NCI-H82 treated with DMSO at 0.1 percent for 48 hours (cell line): ENCODE data around the gene DPPA5.
"Not testable (repeated sequence)": the region's sequence is repeated elsewhere in the genome, so short reads cannot be mapped to it uniquely, and the experiment has no call there.

ENCODE experiments used
- DNase-seq: peaks from one replicate; lab custom pipeline; 2025; ENCODE audit not compliant: unreplicated experiment; lab: John Stamatoyannopoulos, UW

DPPA5 gene

DNA sequence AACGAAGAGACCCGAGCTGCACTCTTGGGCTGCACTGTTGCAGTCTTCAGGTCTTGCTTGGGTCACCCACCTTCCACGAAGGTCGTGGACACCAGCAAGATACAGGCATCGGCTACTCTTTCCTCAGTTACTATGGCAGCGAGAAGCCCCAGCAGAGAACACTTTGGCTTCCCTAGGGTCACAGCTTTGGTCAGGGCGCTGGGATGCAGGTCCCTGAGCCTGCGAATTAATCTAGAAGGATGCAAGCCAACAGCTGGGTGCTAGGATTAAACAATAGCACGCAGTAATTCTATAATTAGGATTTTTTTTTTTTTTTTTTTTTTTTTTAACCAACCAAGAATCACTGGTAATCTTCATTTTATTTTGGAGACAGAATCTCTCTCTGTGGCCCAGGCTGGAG is 10.5 kb upstream of the DPPA5 start:
- DNase-seq: no peak

DNA sequence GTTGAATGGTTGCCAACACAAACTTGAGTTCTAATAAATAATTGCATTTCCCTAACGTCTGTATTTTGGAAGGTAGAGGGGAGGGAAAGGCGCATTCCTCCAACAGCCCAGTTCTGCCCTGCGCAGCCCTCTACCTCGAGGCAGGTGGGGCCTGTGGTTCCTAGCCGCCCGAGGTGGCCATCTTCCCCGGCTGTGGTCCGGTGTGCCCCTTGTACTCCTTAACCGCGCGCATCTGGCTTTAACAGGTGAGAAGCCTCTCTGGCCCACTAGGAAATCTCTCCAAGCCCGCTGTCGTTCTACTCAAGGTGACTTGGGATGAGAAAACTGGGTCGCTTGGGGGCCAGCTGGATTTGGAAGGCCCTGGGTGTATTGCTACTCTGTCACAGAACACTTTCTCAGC is 10.0 kb upstream of the DPPA5 start:
- DNase-seq: no peak

DNA sequence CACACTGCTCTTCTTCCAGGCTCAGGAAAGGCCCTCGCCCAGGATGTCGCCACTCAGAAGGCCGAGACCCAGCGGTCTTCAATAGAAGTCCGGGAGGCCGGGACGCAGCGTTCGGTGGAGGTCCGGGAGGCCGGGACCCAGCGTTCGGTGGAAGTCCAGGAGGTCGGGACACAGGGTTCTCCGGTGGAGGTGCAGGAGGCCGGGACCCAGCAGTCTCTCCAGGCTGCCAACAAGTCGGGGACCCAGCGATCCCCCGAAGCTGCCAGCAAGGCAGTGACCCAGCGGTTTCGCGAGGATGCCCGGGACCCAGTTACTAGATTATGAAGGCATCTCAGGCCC is 9.4 kb upstream of the DPPA5 start:
- no peak for DNase-seq

DNA sequence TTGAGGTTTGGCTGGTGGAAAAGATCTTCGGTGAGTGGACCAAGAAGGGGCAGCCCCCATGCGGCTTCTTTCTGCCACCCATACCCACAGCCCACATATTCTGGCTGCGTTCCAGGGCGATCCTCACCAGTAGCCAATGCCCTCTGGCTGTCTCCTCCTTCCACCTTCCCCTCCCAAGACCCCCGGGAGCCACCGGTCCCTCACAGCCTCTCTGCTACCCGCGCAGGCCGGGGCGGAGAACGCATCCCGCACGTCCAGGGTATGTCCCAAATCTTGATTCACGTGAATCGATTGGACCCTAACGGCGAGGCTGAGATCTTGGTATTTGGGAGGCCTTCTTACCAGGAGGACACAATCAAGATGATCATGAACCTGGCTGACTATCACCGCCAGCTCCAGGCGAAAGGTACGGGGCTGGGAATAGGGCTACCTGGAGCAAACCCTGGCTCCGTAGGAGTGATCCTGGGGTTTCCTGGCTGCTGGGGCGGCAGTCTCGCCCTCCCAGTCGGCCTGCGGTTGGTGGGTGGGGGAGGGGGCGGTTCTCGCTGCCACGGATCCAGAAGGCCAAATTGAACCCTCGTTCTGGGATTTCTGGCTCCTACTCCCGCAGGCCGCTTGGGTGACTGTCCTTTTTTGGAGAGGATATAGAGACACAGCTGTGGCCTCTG is 8.9 kb upstream of the DPPA5 start:
- no peak for DNase-seq

DNA sequence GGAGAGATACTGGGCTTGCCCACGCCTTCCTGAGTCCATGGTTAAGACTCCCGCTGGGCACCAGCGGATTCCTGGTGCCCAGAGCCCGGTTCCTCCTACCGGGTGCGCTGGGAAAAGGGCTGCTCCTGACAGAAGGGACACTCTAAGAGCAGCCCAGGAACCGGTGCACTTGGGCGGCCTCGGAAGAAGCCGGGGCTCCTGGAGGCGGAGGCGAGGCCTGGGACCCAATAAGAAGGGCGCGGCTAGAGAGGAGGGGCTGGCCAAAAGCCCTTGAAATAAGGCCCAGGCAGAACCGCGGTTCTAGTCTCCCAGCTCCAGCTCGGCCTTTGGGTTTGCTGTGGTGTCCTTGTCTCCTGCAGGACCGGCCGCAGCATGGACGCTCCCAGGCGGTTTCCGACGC is 8.3 kb upstream of the DPPA5 start, which contains the start of gene KHDC3L:
TSS of gene KHDC3L (plus strand) at position 301 of the 400 bp plus-strand sequence. CDS start at position 373, 72 bp downstream.
- DNase-seq: no peak

DNA sequence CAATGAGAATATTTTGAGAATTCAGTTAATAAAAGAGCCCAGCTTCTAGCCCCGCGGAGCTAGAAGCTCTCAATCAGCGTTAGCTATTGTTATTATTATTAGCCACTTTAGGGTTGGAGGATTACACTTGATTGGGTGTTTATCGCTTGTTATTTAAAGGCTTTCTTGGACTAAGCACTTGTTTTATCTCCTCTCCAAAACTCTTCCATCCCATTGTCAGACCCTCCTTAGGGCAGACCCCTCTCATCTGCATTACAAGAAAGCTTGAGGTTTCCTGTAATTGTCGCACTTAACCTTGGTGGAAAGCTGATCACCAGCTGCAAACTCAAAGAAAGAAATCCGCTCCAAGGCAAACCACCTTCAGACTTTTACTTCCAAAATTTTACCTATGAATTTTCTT is 4.8 kb downstream of the DPPA5 start:
- no peak for DNase-seq

DNA sequence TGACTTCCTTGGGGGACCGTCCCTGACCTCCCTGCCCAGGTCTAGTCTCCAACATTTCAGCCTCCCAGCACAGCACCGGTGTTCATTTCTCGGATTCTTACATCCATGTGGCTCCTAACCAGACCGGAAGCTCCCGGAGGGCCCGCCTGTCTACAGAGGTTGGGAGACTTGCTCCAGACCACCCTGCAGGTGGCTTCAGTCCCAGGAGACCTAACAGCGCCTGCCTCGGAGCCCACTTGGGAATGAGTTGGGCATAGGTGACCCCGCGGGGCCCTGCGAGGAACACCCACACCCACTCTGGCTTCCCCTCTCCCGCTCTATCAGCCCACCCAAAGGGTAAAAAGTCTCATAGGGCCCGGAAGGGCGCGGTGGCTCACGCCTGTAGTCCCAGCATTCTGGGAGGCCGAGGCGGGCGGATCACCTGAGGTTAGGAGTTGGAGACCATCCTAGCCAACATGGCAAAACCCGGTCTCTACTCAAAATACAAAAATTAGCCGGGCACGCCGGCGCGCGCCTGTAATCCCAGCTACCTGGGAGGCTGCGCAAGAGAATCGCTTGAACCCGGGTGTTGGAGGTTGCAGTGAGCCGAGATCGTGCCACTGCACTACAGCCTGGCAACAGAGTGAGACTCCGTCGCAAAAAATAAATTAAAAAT is 5.4 kb downstream of the DPPA5 start:
- DNase-seq: no peak

DNA sequence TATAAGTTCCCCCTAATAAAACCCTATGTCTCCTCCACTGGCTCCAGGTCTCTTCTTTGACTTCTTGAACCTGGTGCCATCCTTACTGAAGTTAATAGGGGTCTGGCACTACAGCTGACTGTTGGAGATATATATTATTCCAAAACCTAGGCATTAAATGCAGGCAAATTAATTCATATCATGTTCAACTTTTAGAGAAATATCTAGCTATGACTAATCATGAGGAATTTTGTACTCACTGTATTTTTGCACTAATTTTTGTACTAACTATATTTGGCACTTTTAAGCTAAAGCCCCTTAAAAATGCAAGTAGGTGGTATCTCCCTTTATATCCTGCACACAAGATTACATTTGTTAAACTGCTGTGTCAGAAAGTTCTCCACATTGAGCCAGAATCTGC is 10.9 kb downstream of the DPPA5 start:
- no peak for DNase-seq

DNA sequence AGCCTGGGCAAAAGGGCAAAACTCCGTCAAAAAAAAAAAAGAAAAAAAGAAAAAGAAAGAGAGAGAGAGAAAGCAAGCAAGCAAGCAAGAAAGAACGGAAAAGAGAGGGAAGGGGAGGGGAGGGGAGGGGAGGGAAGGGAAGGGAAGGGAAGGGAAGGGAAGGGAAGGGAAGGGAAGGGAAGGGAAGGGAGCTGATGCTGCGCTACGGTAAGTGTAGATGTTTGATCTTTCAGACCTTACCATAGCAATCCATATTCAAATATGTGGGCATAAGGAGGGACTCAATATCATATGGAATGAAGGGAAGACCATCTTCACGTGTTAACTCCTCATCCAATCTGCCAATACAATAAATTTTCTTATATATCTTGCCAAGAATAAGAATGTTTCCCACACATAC is 11.9 kb downstream of the DPPA5 start:
- no peak for DNase-seq

DNA sequence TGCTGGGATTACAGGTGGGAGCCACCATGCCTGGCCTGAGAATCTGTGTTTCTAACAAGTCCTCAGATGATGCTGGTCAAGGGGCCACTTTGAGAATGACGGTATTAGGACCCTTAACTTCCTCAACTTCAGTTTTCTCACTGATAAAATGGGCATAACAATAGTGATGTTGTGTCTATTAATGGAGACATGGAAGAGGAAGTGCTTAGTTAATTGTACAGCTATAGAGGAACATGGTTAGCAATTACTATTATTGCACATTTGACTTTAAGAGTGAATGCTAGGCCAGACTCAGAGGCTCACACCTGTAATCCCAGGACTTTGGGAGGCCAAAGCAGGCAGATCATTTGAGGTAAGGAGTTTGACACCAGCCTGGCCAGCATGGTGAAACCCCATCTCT is 12.7 kb downstream of the DPPA5 start:
- no peak for DNase-seq

DNA sequence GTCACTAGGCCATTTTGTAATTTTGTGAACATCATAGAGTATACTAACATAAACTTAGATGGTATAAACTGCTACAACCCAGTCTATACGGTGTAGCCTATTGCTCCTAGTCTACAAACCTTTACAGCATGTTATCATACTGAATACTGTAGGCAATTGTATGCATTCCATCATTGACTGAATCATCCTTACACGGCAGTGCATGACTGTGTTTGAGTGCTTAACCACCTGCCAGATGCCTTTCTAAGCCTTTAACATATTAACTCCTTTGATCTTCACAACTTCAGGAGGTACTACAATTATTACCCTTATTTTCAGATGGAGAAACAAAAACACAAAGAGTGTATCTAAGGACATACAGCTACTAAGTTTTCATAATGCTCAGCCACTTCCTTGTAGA is 14.0 kb downstream of the DPPA5 start:
- no peak for DNase-seq

DNA sequence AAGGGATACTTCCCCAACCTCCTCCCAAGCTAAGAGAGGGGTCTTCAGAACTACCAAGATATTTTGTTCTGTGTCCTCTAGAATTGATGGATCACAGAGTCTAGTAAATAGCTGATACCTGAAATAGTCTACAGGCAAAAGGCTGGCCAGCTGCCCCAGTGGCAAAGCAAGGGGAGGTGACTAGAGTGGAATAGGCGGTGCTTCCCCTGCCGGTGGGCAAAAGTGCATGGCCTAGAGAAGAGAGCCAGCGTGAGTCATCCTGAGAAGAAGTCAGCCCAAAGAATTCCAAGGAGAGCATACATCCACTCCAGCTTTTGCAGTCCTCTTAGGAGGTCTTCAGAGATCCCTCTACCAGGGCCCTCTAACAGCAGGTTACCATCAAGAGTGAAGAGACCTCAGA is 14.7 kb downstream of the DPPA5 start:
- no peak for DNase-seq

DNA sequence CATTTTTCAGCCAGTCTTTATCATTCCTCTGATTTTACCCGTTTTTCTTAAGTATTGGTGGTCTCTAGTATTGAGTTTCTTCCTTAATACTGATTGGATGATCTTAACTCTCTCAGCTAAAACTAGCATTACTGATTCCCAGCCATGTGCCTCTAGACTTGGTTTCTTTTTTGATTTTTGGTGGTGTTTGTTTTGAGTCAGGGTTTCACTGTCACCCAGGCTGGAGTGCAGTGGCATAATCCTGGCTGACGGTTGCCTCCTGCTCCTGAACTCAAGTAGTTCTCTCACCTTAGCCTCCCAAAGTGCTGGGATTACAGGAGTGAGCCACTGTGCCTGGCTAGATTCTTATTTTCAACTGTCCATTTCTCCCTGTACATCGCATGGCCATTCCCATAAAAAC is 24.9 kb downstream of the DPPA5 start:
- no peak for DNase-seq

DNA sequence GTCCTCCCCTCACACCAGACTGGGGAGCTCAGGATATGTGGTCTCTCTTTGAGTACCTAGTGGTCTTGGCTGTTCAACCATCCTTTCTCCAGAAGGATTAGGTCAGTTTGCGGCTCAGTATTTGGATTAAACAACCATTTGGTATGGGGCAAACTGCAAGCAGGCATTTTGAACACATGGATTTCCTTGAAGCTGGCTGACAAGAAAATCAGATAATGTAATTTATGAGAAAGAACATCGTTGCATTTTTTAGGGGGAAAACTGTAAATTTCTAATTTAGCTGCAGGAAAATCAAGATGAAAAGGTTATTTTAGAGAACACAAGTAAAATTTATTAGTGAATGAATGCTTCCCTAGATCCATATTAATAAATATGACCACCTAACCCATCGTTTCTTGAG is 25.3 kb downstream of the DPPA5 start:
- no peak for DNase-seq

DNA sequence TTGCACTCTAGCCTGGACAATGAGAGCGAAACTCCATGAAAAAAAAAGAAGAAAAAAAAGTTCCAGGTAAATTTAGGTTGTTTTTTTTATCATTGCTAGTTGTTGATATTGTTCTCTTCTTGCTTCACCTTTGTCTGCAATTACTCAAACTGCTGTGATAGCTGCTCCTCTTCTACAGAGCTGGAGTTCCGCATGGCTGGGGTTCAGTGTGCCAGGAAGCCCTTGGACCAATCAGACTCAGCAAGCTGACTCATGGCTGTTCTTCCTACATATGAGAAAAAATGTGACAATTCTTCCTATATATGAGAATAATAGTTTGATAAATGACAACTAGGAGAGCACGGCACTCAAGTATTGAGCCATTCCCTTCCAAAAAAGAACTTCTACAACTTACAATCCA is 28.4 kb downstream of the DPPA5 start:
- DNase-seq: no peak

DNA sequence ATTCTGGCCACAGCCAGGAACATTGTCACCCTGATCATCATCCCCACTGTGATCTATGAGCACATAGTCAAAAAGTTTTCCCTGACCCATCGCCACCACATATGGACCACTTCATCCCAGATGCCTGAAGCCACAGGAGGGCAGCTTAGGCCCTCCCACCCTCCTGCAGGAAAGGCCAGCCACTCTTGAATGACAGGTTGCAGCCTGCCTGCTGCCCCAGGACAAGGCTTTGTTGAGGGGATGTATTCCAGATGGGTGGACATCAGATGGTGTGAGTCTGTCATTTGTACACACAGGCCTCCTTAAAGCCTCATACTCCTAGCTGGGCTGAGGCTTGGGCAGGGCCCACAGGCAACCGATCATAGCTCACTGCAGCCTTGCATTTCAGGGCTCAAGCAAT is 30.8 kb downstream of the DPPA5 start:
- DNase-seq: no peak

DNA sequence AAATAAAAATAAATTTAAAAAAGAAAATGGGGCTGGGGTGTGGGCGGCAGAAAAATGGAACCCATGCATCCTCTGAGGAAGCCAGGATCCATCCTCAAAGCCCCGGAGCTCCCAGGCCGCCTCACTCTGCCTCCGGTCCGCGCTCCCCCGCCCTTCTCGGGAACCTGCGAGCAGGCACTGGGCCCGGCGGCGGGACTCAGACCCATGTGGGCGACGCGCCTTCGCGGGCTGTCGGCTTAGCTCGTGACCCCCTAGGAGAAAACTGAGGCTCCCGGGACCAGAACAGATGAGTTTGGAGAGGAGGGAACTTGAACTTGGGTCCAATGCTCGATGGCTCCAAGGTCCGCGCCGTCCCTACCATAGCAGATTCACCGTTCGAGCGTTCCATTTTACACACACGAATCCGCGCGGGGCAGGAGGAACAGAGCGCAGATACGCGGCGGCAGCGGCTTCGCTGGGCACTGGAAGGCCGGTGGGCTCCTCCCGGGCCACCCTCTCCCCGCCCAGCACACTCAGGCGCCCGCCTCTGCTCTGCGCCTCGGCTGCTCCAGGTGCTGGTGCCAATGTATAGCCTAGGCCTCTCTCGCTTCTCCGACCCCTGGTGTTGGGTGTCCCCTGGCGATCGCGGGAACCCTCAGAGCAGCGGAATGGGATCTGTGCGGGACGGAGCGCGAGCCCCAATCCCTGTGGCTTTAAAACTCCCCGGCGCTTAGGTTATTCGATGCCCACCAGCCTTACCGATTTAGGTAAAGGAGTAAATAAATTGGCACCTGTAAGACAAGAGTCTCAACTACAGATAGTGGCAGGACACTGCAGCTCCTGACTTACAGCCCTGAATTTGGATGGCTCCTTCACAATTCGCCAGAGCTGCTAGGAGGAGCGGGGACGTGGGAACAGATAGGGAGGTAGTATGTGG is 39.2 kb downstream of the DPPA5 start:
- no peak for DNase-seq

DNA sequence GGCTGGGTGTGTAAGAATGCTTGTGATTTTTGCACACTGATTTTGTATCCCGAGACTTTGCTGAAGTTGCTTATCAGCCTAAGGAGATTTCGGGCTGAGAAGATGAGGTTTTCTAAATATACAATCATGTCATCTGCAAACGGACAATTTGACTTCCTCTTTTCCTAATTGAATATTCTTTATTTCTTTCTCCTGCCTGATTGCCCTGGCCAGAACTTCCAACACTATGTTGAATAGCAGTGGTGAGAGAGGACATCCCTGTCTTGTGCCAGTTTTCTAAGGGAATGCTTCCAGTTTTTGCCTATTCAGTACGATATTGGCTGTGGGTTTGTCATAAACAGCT is 43.6 kb downstream of the DPPA5 start:
- not testable (repeated sequence) for DNase-seq

DNA sequence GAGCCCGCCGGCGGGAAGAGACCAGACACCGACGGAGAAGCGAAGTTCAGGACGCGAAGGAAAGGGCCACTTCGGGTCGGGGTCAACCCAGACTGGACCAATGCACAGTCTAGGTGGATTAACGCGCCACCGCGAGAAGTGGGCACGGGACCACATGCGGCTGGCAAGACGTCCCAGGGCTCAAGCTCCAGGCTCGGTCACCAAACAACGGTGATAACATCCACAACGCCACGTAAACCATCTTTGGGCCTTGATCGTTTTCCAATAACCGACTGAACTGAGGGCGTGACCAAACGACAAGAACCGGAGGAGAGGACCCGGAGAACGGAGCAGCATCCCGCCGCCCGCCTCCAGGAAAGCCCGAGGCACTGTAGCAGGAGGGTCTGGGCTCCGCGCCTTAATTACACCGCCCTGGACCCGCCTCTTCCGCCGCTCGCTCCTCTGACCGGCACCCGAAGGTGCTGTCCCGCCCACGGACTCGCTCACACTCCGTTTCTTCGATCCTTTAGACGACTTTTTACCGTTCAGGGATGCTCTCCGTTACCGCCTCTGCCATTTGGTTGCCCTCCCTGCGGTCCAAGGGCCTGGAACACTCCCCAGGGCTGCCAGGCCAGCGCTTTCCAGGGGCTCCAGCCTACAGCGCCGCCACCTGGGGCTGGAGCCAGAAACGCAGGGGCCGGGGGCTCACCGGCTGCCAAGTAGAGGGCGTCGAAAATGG is 44.1 kb downstream of the DPPA5 start:
- DNase-seq: peak; percentile 37

DNA sequence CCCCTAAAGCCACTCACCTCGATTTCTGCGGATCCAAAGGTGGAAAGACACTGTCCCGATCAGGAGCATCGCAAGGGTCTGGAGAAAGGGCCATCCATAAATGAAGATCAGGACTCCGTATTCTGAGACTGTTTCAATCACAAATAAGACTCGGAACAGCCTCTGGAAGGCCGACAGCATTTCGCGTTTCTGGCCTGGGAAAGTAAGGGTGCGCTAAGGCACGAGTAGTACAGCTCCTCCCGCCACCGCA is 44.6 kb downstream of the DPPA5 start:
- no peak for DNase-seq

DNA sequence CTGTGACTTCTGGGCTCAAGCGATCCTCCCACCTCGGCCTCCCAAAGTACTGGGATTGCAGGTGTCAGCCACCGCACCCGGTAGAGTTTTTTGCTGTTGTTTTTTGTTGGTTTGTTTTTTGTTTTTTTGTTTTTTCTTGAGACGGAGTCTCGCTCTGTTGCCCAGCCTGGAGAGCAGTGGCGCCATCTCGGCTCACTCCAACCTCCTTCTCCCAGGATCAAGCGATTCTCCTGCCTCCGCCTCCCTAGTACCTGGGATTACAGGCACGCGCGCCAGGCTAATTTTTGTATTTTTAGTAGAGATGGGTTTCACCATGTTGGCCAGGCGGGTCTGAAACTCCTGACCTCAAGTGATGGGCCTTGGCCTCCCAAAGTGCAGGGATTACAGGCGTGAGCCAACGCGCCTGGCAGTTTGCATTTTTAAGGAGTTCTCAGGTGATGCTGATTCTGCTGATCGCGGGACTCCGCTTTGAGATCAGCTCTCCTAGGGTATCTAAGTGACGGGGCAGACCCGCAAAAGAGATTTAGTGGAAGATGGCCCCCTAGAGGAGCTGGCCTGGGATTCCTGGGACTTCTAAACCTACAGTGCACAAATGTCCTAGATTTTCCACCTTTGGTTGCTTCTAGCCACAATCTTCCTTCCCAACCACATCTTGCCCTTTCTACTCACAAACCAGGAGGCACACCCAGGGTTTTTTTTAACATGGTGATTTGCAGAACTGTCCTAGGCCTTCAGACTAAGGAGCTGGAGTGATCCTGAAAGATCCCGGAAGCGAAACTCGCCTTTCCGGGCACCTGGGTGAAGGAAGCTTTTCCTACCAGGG is 45.2 kb downstream of the DPPA5 start:
- DNase-seq: peak; percentile 5
